Measurements from ENCODE around the gene PKDREJ.

- TF ChIP-seq FOXP2 (optimal IDR thresholded peaks at IDR 0.05; ENCODE audit: borderline replicate concordance, extremely low read depth, extremely low read length, insufficient read depth) = no peak
- no peak for TF ChIP-seq SIN3A (IDR thresholded peaks at IDR 0.05; ENCODE audit: borderline replicate concordance, insufficient read depth, low read length)
- no peak for TF ChIP-seq POLR2AphosphoS5 (IDR thresholded peaks at IDR 0.05; ENCODE audit: low read depth, low read length)
Observed at GRCh38 chr22:46242076-46242475, 21.1 kb downstream of the PKDREJ start.

Data from PFSK-1 (cell line).